Fibroblast of the conjunctiva (primary cell): ENCODE measurements around the gene KLHL13.
"Not testable (repeated sequence)": the region's sequence is repeated elsewhere in the genome, so short reads cannot be mapped to it uniquely, and the experiment has no call there.

Experiments
- DNase-seq: peaks from one replicate; pipeline ENCODE4 v3.0.0-alpha.2; 2010; ENCODE audit warnings: low read depth

KLHL13 gene

GRCh38 chrX:118074196-118074595 is 42.4 kb downstream of the KLHL13 start:
- no peak for DNase-seq

- DNase-seq, result no peak
These were observed 49.6 kb downstream of the KLHL13 start for GRCh38 chrX:118066867-118067515.

DNA sequence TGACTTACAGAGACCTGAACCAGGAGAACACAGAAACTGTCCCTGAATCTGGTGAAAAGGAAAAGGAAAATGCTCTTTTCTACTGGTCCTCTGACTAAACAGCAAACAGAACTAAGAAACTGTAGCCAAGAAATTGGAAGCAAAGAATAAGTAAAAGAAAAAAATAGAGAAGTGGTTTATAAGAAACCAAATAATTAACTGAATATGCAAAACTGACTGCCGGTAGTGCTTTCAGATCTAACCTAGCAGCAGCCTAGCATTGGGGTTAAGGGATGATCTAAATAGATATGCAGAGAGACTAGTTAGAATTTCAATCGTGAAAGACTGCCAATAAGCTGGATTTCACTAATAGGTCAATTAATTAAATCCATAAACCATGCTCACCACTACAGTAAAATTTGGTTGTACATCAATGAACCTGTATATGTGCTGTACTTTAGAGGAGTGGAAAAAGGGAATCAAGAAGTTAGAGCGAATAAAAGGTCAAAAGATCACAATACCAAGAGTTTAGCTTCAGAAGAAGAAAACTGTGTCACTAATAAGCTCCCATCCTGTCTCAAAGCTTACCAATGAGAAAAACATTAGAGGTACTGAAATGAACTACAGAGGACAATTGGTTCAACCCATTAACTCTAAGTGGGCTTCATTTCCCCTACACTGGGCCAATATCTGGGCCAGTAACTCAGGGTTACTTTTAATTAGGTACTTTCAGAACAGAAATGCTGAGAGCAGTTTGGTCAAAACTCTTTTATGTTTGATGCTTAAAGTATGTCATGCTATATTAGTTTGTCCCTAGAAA is 53.6 kb downstream of the KLHL13 start:
- DNase-seq, result no peak

DNA sequence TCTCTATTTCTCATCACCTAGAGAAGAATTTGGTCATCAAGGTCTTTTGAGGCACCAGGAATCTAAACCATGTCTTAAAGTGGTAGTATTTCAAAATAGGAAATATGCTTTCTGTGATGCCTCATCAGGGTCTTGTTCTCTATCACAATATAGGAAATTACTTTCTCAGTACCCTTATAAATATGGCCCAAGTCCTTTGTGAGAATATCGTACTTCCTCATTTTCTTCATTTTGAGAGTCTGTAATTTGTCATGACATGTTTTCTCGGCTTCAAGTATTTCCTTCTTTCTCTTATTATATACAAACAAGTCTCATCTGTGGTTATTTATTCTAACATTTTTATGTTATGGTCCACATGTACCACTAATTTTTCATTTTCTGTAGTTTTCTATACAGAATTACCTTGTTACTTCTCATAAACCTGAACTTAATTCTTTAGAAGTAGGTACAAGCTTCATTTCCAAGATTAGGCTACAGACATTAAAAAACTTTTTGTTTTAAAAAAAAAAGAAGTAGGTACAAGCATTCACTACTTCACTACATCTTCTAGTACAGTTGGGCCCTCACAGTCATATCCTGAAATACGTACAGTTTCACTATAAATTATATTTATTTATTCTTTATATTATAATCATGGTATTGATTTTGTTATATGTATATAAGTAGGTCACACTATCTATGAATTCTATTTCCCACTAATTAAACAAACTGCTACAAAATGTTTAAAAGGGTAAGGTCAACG is 54.4 kb downstream of the KLHL13 start:
- no peak for DNase-seq

DNA sequence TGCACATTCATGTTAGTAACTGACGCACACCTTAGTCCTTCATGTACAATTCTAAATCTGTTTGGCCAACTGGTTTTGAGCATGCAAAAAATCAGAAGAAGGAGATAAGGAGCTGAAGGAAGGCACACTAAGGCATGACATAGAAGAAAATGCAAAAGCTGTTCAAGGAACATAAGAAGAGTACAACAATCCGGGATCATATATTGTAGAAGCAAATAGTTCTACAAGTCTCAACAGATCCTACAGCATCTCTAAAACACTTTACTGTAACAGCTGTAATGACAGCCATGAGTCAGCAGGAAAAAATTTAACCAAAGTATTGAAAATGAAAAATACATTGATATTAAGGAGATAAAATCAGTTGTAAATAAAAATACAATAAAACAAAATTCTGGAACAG is 57.7 kb downstream of the KLHL13 start:
- DNase-seq, result no peak

DNA sequence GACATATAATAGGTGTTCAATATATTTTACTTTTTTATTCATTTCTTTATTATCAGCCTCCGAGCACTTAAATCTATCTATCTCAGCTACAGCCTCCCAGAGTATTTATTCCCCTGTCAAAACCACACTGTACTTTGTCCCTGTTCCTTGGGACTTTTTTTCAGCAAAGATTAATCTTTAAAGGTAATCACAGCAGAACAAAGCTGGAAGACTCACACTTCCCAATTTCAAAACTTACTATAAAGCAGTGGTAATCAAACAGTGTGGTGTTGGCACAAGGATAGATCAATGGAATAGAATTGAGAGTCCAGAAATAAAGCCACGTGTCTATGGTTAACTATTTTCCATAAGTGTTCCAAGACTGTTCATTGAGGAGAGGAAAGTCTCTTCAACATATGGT is 59.7 kb downstream of the KLHL13 start:
- DNase-seq, result no peak

GRCh38 chrX:118049713-118050112 is 66.9 kb downstream of the KLHL13 start:
- no peak for DNase-seq

DNA sequence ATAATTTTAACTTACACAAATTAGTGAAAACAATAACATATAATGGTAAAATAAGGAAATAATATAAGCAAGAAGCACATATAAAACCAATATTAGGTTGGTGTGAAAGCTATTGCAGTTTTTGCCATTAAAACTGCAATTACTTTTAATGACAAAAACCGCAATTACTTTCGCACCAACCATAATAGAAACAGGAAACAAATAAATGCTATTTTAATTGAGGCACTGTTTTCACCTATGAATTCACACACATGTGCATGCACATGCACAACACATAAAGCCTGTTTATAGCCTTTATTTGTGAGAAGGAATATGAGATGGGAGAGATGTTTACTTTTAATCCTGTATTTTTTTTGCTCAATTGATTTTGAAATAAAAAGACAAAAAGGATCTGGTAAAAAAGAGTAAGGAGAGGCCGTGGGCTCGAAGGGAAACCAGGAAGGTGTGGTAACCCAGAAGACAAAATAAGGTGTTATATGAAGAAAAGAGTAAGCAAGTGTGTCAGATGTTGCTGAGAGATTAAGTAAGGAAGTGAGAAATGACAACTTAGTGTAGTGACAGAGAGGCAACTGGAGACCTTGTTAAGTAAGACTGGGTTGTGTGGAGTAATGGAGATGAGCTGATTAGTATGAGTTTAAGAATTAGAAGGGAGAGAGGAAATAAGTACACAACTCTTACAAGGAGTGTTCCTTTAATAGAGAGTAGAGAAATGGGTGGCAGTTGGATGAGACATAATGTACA is 69.0 kb downstream of the KLHL13 start:
- no peak for DNase-seq

- no peak for DNase-seq
These were observed 77.0 kb downstream of the KLHL13 start for GRCh38 chrX:118039591-118039990.

DNA sequence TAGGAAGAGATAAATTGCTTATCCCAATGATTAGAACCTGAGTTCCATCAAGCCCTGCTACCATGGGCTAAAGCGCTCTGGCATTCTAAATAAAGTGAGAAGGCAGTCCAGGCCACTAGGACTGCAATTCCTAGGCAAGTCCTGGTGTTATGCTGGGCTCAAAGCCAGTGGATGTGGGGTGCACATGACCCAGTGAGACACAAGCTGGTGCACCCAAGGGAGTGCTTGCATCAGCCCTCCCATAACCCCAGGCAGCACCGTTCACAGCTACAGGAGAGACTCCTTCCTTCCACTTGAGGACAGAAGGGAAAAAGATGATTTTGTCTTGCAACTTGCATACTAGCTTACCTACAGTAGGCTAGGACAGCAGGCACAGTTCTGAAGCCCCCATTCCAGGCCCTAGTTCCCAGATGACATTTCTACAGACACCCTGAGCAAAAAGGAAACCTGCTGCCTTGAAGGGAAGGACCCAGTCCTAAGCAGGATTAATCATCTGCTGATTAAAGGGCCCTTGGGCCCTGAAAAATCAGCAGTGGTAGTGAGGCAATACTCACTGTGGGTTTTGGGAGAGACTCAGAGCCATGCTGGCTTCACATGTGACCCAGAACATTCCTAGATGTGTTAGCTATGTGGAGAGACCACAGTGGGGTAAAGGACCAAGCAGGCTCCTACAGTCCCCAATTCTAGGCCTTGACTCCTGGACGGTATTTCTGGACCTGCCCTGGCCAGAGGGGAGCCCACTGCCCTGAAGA is 77.8 kb downstream of the KLHL13 start:
- DNase-seq, result peak; percentile 5

GRCh38 chrX:118026631-118027030 is 90.0 kb downstream of the KLHL13 start:
- DNase-seq, result no peak

GRCh38 chrX:118025226-118025625 is 91.4 kb downstream of the KLHL13 start:
- DNase-seq, result peak; percentile 23

DNA sequence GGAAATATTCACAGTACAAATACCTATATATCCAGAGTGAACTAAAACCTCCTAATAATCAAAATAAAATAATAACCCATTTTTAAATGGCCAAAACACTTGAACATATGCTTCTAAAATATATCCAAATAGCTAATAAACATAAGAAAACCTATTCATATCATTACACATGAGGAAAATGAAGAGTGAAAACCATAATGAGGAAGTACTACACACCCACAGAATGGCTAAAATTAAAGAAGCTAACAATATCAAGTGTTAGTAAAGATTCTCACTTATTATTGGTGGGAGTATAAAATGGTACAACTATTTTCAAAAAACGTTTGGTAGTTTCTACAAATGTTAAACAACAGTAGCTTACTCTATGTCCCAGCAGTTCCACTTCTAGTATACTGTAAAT is 92.1 kb downstream of the KLHL13 start:
- DNase-seq, result no peak

GRCh38 chrX:118022753-118023152 is 93.9 kb downstream of the KLHL13 start:
- no peak for DNase-seq

GRCh38 chrX:118016422-118016821 is 100.2 kb downstream of the KLHL13 start:
- no peak for DNase-seq

DNA sequence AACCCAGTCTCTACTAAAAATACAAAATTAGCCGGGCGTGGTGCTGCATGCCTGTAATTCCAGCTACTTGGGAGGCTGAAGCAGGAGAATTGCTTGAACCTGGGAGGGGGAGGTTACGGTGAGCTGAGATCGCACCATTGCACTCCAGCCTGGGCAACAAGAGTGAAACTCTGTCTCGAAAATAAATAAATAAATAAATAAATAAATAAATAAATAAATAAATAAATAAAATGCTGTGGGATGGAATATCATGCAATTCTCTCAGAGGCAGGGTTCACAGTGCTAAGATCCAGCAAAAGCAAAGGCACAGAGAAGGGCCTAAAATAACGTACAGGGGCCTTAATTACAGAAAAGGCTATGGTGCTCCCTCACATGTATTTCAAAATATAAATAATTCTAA is 114.2 kb downstream of the KLHL13 start:
- not testable (repeated sequence) for DNase-seq

GRCh38 chrX:118000518-118000917 is 116.1 kb downstream of the KLHL13 start:
- no peak for DNase-seq

GRCh38 chrX:117998171-117998570 is 118.4 kb downstream of the KLHL13 start:
- DNase-seq, result no peak

DNA sequence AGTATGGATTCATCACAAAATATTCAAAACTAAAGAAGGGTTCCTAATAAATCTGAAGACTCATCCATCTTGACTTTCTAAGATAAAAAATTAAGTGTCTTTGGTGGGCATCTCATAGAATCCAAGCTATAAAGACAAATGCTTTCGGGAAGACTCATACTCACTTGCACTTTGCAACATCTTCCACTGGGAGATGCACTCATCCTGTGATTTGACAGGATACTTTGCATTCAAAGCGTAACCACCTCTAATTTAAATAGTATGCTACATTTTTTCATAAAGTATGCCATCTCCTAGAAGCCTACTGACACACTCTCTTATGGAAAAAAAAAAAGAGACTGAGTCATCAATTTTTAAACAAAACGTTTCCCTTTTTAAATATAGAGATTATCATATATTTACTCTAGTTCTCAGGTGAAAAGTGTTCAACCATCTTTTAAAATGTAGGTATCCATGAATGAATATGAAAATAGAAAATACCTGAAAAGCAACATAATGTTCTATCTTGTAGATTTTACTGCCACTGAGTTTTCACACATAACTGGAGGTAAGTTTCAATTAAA is 119.6 kb downstream of the KLHL13 start:
- peak; percentile 21 for DNase-seq

DNA sequence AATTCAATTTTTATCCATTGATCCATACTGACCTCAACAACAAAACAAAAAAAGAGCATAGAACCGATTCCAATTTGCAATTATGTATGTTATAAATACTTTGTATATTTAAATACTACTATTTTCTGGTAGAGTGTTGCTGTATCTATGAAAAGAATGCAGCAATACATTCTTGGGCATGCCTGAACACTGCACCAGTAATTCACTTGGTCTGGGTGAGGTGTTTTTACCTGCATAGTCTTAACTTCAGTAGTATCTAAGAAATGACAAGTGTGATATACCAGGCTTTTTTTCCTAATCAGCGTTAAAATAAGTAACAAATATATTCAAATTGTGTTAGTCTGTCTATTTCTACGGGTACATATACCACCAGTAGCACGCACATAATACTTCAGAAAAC is 120.2 kb downstream of the KLHL13 start:
- DNase-seq, result no peak

DNA sequence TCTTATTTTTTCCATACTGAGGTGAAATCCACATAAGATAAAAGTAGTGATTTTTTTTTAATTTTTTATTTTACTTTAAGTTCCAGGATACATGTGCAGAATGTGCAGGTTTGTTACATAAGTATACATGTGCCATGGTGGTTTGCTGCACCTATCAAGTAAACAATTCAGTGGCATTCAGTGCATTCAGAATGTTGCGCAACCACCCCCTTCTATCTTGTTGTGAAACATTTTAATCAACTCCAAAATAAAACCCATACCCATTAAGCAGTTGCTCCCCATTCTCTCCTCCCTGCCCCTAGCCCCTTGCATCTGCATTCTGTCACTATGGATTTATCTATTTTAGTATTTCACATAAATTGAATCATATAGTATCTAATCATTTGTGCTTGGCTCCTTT is 121.2 kb downstream of the KLHL13 start:
- DNase-seq, result no peak
